HG03066 (cell line): ENCODE measurements around the gene PELI2.

ENCODE experiments used
- ATAC-seq: cut with Tn5 transposase; IDR thresholded peaks from one replicate; pipeline ENCODE4 v1.9.1; 2021; ENCODE audit warnings: low read depth; ENCODE audit not compliant: unreplicated experiment

The PELI2 gene

DNA sequence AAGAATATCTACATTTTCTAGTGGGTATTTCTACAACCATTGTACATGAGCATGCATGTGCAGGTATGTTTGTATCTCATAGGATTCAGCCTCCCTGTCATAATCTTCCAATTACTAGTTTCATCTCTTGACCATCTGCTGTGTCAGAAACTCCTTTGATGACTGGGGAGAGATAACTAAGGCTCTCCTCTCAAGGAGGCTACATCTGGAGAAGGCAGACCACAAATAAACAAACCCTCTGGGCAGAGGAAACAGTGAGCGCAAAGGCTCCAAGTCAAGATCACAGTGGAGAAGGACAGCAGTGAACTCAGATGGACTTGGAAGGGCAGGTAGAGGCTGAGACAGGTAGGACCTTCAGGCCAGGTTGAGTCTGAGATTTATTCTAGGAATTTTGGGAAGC lies 166.4 kb downstream of the PELI2 start:
- ATAC-seq = no peak

DNA sequence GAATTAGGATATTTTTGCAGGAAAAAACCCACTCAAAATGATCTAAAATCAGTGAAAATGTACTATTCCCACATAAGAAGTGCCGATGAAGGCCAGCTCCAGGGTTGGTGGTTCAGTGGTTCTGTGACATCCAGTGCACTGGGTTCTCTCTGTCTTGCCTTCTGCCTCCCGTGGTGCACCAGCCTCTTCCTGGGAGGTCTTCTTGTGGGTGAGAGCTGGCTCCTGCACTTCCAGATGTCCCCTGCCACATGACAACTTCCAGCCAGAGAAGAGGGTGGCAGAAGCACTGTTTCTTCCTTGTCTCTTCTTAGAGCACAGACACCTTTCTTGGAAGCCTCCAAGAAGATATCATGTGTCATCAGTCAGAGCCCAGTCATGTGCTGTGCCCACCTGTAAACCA lies 170.9 kb downstream of the PELI2 start:
- no peak for ATAC-seq

DNA sequence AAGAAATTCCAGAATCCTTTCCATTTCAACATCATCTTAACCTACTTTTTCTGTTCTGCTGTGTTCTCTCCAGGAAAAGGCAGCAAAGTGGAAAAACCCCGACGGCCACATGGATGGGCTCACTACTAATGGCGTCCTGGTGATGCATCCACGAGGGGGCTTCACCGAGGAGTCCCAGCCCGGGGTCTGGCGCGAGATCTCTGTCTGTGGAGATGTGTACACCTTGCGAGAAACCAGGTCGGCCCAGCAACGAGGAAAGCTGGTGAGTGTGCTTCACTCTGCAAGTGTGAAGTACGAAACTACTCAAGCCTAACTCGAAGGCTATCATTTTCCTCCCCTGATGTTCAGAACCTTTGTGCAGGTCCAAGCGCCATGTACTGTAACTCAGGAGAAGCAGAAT lies 172.0 kb downstream of the PELI2 start:
- no peak for ATAC-seq

DNA sequence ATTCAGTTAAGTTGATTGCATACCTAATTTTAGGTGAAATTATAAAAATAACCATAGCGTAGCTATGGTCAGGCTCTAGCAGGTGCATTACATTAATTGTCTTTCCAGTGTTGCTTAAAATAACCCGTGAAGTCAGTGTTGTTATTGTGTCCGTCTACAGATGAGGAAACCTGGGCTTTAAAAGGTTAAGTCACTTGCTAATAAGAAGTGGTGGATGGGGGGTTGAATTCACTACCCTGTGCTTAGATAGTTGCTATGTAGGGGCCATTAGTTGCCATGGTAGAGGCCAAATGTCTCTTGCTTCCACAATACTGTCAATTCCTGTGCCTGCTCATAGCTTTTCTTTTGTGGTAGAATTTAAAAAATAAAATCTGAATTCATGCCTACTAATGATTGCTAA lies 174.8 kb downstream of the PELI2 start:
- no peak for ATAC-seq

DNA sequence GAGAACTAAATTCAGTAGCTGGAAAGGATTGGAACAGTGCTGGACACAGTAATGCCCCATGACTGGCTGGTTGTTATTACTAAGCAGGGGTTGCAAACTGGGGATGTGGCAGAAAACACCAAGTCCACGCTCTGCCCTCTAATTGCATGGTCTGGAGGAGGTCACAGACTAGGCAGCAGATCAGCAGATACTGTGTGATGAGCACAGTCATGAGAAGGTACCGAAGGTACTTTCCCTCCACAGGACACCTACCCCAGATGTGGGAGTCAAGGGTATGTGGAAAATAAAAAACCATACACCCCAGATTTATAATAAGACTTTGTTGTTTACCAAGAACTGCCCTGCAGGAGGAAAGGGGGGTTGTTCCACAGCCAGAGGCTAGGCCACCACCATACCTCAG lies 175.3 kb downstream of the PELI2 start:
- no peak for ATAC-seq

DNA sequence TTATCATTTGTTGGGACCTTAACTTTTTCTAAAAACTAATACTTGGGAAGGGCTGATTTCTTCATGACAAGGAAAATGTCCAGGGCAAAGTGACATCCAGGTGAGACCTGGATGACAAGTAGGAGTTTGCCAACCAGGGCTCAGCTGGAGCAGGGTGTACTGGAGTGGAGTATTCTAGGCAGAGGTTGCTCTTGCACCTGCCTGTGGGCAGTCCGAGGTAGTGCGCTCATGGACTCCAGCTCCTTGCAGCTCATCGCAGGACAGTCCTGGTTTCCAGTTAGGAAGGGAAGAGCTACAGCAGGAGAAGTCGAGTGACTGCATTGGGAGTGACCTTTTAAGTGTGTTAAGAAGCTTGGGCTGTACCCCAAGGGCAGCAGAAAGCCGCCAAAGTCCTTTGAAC lies 175.9 kb downstream of the PELI2 start:
- no peak for ATAC-seq

DNA sequence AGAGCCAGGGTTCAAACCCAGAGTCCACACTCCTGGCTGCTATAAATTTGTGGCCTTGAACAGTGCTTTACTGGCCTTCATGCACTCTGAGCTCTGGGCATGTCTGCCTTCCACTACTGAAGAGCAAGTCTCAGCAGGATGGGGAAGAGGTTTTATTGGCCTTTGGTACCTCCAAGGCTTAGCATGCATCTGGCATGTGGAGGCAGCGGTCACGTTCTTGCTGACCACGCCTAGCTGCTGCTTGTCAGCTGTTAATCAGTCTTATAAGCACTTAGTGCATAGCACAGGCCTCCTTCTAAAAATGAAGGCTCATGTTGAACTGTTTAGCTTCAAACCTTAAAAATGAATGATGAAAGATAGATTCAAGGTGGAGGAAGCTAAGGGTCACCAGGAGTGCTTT lies 177.5 kb downstream of the PELI2 start:
- no peak for ATAC-seq

DNA sequence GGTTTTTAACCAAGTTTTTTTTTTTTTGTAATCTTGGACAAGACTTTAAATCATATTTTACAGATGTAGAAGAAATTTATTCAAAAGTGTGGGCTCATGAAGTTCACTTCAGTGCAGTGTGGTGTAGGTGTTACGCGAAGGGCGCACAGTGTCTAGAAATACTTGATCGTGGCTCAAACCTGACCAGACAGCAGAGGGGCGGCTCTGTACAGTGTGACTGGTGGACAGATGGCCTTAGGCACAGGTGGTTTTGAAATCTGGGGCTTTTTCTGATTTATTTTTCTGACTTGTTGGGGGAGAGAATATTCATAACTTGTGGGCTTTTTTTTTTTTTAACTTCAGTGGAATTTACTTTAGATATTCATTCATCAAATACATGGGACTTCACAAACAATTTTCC lies 179.2 kb downstream of the PELI2 start:
- no peak for ATAC-seq

DNA sequence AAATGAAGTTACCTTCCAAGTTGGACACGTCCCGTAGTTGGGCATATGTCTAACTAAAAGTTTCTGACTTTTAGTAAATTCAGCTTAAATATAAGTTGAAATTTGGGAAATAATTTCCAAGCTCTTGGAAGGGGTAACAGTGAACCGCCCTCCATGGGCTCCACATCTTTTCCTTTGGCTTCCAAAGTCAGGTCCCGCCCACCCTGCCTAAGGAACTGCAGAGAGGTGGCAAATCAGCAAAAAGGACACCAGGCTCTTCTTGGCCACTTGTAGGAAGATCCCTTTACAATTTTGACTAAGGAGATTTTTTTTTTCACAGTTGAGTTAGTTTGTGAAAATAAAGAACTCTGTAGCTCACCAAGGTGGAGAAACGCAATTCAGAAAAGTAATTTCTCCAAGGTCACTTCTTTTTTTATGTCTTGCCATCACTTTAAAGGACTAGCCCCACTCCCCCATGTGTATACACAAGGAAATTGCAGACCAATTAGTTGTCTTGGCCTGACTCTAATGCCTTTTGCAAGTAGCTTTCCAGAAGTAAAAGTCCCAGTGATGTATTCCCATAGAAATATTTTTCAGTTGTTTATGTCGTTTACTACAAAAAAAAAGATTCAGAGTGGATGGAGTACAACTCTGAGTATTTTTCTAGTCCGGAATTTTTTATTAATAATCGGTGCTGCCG lies 181.2 kb downstream of the PELI2 start:
- no peak for ATAC-seq

DNA sequence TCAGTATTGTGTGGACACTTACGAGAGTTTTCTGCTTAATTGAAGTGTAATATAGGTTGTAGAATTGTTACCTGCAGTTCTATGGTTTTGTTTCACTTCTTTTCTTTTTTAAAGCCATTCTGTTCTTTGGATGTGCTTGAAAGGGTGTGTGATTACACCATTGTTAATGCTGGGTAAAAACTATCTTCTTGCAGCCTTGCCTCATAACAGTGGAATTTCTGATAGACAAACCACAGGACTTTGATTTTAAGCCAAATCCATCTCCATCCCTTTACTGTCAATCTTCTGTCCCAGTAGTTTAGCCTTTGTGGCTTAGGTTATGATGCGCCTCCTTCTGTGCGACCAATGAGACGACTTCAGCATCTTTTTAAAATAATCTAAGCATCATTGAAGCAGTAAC lies 182.3 kb downstream of the PELI2 start:
- no peak for ATAC-seq

DNA sequence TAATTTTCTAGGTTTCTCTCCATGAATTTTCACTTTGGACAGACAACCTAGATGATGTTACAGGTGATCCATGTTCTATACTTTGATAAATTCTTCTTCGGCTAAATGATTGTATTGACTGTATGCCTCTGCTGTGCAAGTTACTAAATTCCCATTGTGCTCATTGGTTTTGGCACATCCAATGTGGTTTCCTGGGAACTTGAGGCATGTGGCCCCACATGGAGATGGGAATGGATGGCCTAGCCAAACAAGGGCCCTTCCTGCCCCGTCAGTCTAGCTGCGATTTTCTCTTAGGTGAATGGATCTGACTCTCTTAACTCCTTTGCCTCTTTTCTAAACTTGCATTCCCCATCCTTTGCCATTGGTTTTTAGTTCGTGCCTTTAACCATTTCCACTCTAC lies 186.2 kb downstream of the PELI2 start:
- ATAC-seq = no peak

DNA sequence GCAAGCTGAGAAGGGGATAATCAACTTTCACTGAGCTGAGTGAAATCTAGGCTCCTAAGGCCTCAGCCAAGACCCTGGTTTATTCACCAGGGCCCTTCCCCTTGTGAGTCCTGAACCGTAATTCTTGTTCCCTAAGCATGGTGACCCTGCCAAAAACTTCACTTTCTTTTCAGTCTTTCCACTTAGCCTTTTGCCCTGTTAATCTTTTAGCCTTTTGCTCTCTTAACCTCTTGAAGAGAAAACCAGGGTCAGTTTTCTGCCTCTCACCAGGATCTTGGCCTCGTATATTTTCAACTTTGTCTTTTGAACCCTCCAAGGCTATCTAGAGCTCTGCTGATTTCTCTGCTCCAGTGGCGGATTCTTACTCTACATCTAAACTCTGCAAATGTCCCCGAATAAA lies 191.0 kb downstream of the PELI2 start:
- ATAC-seq = no peak

DNA sequence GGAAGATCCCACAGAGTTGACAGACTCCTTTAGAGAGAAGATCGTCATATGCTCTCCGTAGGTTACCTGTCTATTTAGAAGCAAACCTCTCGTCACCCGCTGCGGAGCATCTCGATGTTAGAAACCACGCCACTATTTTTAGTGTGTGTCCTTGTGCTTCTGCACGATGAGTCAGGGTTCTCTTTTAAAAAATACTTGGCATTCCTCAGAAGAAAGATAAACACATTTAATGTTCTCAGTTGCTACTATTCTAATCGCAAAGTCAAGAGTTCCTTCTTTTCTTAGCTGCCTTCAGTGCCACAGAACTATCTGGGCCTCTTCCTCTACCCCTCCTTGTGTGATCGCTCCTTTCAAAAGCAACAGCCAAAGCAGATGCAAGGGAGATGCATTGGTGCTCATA lies 192.4 kb downstream of the PELI2 start:
- no peak for ATAC-seq

DNA sequence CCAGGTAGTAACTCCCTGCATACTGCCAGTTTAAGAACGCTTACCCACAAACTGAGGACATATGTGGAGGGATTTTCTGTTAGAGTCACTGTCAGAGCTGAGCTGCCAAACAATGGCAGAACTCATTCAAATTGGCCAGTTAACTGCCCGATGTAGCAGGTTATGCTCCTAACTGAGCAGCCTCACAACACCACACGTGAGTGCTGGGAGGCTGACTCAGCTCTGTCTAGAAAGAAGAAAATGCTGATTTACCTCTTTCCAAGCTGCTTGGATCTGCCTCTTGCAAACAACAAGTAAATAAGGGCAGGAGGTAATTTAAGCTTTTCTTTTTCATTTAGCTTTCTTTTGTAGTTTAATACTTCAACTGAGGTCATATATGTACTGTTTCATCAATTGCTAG lies 195.6 kb downstream of the PELI2 start:
- ATAC-seq = no peak

DNA sequence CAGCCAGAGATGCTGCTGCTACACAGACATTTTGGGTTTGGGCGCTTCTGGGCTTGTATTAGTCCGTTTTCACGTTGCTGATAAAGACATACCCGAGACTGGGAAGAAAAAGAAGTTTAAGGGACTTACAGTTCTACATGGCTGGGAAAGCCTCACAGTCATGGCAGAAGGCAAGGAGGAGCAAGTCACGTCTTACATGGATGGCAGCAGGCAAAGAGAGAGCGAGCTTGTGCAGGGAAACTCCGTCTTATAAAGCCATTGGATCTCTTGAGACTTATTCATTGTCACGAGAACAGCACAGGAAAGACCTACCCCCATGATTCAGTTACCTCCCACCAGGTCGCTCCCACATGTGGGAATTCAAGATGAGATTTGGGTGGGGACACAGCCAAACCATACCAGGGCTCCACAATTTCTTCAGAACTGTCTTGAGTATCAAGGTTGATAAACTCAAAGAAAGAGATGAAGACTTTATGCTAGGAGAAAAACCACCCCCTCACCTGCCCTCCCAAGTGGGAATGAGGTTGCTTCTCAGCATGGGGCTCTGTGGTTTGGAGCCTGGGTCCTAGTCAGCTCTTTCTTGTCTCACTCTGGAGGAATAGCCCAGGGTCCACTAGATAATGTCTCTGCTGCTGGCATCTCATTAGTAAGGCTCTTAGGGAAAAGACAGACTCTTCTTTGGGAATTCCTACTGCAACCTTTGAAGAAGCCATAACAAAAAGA lies 200.3 kb downstream of the PELI2 start:
- ATAC-seq = no peak

DNA sequence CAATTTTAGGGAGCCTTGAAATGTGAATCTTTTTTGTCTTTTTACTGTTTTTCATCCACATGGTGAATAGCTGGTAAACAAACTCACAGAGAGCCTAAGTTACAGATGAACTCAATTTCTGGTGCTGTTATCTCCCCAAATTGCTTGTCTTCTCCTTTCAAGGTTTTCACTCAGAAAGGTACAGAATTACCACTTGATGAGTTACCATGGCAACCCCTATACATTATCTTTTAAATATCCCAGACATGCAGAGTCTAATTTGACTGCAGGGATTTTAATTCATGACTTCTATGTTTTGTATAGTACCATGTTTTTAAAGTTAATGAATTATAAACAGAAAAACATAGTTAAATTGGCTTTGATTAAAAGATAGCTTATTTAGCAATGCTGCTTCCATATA lies 203.7 kb downstream of the PELI2 start:
- ATAC-seq = no peak

DNA sequence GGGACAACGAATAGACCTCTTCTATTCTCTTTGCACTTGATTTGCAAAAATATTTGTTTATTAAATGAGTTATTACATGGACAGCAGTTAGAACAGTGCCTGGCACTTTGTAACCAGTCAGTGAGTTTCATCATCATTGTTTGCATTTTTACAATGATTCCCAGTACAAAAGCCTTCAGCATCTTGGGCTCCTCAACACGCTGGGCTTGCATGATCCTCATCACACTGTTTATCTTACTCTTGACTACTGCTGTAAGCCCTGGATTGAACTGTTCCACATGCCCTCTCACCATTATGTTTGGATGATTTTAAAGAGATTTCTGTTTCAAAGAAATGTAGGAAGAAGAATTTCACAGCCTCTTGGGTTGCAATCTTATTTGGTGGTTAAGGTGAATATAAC lies 204.3 kb downstream of the PELI2 start:
- no peak for ATAC-seq

DNA sequence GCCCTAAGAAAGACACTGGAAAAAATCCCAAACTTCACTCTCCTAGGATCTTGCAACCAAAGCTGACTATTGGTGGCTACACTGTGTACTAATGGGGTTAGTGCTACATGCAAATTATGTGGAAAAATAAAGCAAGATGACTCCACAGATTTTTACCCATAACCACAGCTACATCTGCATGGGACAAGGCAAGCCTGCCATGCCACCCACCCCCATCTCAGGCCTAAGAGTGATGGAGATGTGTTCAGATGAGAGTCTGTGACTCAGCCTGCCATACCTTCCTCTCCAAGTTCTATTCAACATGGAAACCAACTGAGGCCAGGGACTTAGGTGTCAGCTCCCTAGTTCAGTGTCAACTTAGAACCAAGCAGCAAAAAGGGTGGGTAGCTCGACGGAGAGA lies 206.2 kb downstream of the PELI2 start:
- no peak for ATAC-seq

DNA sequence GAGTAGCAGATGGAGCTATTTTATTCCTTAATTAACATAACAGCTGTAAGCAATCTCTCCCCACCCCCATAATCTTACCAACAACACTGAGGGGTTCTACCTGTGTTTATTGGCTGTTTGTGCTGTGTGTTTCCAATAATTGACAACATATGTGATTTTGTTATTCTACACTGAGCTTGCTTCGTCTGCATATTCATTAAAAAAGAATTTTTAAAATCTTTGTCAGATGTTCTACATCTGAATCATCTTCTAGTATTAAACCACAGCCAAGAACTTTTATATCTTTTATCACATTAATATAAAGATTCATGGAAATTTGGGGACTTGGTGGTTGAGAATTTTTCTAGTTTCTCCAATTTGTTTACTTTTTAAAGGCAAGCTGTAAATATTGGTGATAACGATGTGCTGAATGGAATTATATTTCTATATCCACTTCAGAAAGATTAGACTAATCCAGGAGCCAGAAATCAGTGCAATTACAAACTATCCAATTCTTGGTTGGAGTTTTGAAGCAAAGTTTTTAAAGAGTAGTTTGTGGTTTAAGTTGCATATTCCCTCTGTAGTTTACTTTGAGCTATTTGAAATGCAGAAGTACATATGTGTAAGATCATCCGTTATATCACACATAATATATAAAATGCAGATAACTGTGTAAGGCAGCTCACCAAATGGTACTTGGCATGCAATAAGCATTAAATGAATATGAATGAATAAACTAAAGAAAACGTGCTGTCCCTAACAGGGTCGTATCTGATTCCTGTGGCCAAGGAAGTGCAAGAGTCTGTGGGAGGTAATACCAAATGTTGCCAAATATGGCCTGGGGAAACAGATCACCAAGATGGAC lies 206.9 kb downstream of the PELI2 start:
- no peak for ATAC-seq

DNA sequence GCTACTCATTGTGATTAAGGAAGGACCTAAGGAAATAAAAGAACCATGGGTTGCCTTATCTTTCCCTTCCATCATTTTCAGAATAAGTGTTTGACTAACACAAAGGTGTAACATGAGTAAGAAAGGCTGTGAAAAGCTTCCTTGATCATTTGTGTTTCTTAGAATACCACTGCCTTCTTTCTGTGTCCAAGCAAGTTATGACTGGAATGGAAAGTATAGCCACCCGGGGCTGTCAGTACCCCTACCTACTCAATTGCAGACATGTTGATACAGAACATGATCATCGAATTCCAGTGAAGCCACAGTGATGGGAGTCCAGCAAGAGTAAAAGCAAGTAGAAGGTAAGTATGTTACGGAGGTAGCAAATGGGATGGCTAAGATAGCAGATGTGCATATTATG lies 209.8 kb downstream of the PELI2 start:
- ATAC-seq = no peak

DNA sequence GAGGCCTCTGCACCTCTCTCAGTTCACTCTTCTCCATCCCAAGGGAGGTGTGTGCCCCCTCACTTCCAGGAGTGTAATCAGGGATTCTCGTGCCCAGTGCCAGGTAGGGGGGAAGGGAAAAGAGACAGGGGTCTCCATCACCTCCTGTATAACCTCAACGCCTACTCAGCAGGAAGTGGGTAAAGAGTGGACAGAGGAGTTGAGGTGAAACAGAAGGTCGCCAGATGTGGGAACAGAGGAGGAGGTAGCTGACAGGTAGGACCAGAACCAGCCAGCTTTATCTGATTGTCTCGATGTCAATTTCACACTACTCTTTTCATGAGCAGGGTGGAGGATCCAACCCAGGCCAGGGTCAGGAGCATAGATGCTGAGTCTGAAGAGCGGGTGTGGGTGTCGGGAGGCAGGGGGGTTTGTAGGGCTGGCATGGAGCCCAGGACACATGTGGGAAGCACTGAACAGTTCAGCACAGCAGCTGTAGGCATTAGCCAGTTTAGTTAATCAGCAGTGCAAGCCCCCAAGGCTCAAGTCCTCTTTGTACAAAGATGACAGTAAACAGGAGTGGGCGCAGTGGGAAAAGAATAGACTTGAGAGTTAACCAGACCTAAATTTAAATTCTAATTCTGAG lies 213.5 kb downstream of the PELI2 start:
- ATAC-seq = no peak
